Inferior parietal cortex (tissue), 1 donor: ENCODE measurements around the gene C9orf72.
"Not testable (repeated sequence)": the region's sequence is repeated elsewhere in the genome, so short reads cannot be mapped to it uniquely, and the experiment has no call there.

ENCODE experiments used
- DNase-seq: peaks from one replicate; pipeline ENCODE4 v3.0.0-alpha.2; 2016; ENCODE audit errors: extremely low spot score

Gene C9orf72

GRCh38 chr9:27514551-27514950 lies 58.7 kb downstream of the C9orf72 start:
- DNase-seq, result no peak

- DNase-seq, result no peak
Observed at GRCh38 chr9:27511771-27512170, 61.5 kb downstream of the C9orf72 start.

- no peak for DNase-seq
Observed at GRCh38 chr9:27510780-27511179, 62.5 kb downstream of the C9orf72 start.

GRCh38 chr9:27506981-27507380 lies 66.3 kb downstream of the C9orf72 start:
- DNase-seq, result no peak

GRCh38 chr9:27505744-27506161 lies 67.5 kb downstream of the C9orf72 start:
- DNase-seq, result no peak

- DNase-seq, result no peak
Observed at GRCh38 chr9:27504259-27504658, 69.0 kb downstream of the C9orf72 start.

- DNase-seq, result no peak
Observed at GRCh38 chr9:27503623-27504022, 69.7 kb downstream of the C9orf72 start.

- DNase-seq, result not testable (repeated sequence)
Observed at GRCh38 chr9:27500902-27501301, 72.4 kb downstream of the C9orf72 start.

GRCh38 chr9:27499451-27499850 lies 73.8 kb downstream of the C9orf72 start:
- DNase-seq, result no peak

- no peak for DNase-seq
Observed at GRCh38 chr9:27497883-27498417, 75.3 kb downstream of the C9orf72 start.
